GM19025 (cell line): ENCODE data around the gene ZC3H12C.

Experiments used
- ATAC-seq: cut with Tn5 transposase; IDR thresholded peaks from one replicate; pipeline ENCODE4 v1.9.1; 2021; ENCODE audit warnings: mild to moderate bottlenecking, low read depth, moderate library complexity; ENCODE audit not compliant: unreplicated experiment

ZC3H12C gene

GRCh38 chr11:110147962-110148709 lies 54.9 kb downstream of the ZC3H12C start:
- ATAC-seq = no peak

- ATAC-seq = no peak
These were observed 55.9 kb downstream of the ZC3H12C start for GRCh38 chr11:110148775-110149744.

GRCh38 chr11:110152199-110152598 lies 59.0 kb downstream of the ZC3H12C start:
- ATAC-seq = no peak

GRCh38 chr11:110153474-110153873 lies 60.3 kb downstream of the ZC3H12C start:
- ATAC-seq = no peak

- ATAC-seq = no peak
These were observed 63.3 kb downstream of the ZC3H12C start for GRCh38 chr11:110156503-110156902.

- ATAC-seq = no peak
These were observed 65.4 kb downstream of the ZC3H12C start for GRCh38 chr11:110158317-110159200.

GRCh38 chr11:110159476-110159875 lies 66.3 kb downstream of the ZC3H12C start:
- ATAC-seq = no peak

- no peak for ATAC-seq
These were observed 66.8 kb downstream of the ZC3H12C start for GRCh38 chr11:110160016-110160415.

- ATAC-seq = no peak
These were observed 67.2 kb downstream of the ZC3H12C start for GRCh38 chr11:110160437-110160836.

- no peak for ATAC-seq
These were observed 67.9 kb downstream of the ZC3H12C start for GRCh38 chr11:110161061-110161460.

- ATAC-seq = no peak
These were observed 69.0 kb downstream of the ZC3H12C start for GRCh38 chr11:110162216-110162615.

- no peak for ATAC-seq
These were observed 72.1 kb downstream of the ZC3H12C start for GRCh38 chr11:110165039-110165925.

GRCh38 chr11:110168033-110168803 lies 75.0 kb downstream of the ZC3H12C start:
- no peak for ATAC-seq

- no peak for ATAC-seq
These were observed 76.5 kb downstream of the ZC3H12C start for GRCh38 chr11:110169738-110170137.

GRCh38 chr11:110172468-110173065 lies 79.4 kb downstream of the ZC3H12C start:
- no peak for ATAC-seq

- no peak for ATAC-seq
These were observed 80.8 kb downstream of the ZC3H12C start for GRCh38 chr11:110173811-110174644.

GRCh38 chr11:110174645-110175310 lies 81.6 kb downstream of the ZC3H12C start:
- ATAC-seq = no peak
